ENCODE measurements around the gene MBOAT7. TPM values are rescaled to one million over a fixed set of nuclear protein-coding genes. Genes with fewer than 3 reads are reported as not detected.
"Not testable (repeated sequence)": the region's sequence is repeated elsewhere in the genome, so short reads cannot be mapped to it uniquely, and the experiment has no call there.

The MBOAT7 gene
- total and polyA plus RNA-seq, 2 donors, result 8.2 to 24.6 TPM

GRCh38 chr19:54172471-54173358 lies 16.7 kb downstream of the MBOAT7 start, which contains the start of gene TMC4:
Gene TMC4 (minus strand): TSS chr19:54173160. CDS start chr19:54173117, 43 bp downstream.
- Histone ChIP-seq H3K27ac (ENCODE audit: low read depth in 1 of 2, low read length in 1 of 2) (peak within 1 kb of the TSS in 1 of 2 donors; percentile 21), H3K4me1 (ENCODE audit: control insufficient read depth in 2 of 2, insufficient read depth in 2 of 2, low read length in 2 of 2) (peaks cover 0 to 3% of the 10 kb centered on the region in 2 donors), H3K36me3 (ENCODE audit: control insufficient read depth in 2 of 2, insufficient read depth in 2 of 2, low read length in 1 of 2) (peaks cover 0 to 3% of the 10 kb centered on the region in 2 donors), H3K4me3 (ENCODE audit: low read length in 2 of 2) (peak within 1 kb of the TSS in 1 of 2 donors; percentile 22), H3K9me3 (ENCODE audit: control insufficient read depth in 2 of 2, insufficient read depth in 1 of 2, low read length in 1 of 2) (no peaks in the 10 kb centered on the region), H3K27me3 (ENCODE audit: control insufficient read depth in 2 of 2, insufficient read depth in 1 of 2, low read length in 1 of 2) (peaks cover 0 to 6% of the 10 kb centered on the region in 2 donors)
- 32% methylated on average over 13 of the region's 13 CpGs for whole genome bisulfite sequencing
- no peak for DNase-seq (ENCODE audit: low read depth in 6 of 9, low spot score in 9 of 9)

- H3K27ac ChIP-seq (ENCODE audit: low read depth in 1 of 2, low read length in 1 of 2); H3K4me1 ChIP-seq (ENCODE audit: control insufficient read depth in 2 of 2, insufficient read depth in 2 of 2, low read length in 2 of 2); H3K36me3 ChIP-seq (ENCODE audit: control insufficient read depth in 2 of 2, insufficient read depth in 2 of 2, low read length in 1 of 2); H3K4me3 ChIP-seq (ENCODE audit: low read length in 2 of 2); DNase-seq (ENCODE audit: low read depth in 6 of 9, low spot score in 9 of 9); H3K27me3 ChIP-seq (ENCODE audit: control insufficient read depth in 2 of 2, insufficient read depth in 1 of 2, low read length in 1 of 2); H3K9me3 ChIP-seq (ENCODE audit: control insufficient read depth in 2 of 2, insufficient read depth in 1 of 2, low read length in 1 of 2): not testable (repeated sequence)
- WGBS, result 87% methylated on average over 17 of the region's 23 CpGs
These were observed 17.5 kb downstream of the MBOAT7 start for GRCh38 chr19:54171736-54172431.

GRCh38 chr19:54169149-54169740 lies 20.1 kb downstream of the MBOAT7 start:
- no peak overlapping the region for H3K27ac ChIP-seq (ENCODE audit: low read depth in 1 of 2, low read length in 1 of 2)
- DNase-seq (ENCODE audit: low read depth in 6 of 9, low spot score in 9 of 9), result no peak
- H3K4me3 ChIP-seq (ENCODE audit: low read length in 2 of 2), result no peak overlapping the region
- WGBS, result 96% methylated on average over 21 of the region's 21 CpGs
- H3K36me3 ChIP-seq (ENCODE audit: control insufficient read depth in 2 of 2, insufficient read depth in 2 of 2, low read length in 1 of 2), result no peaks in the 10 kb centered on the region
- peaks cover 2 to 23% of the 10 kb centered on the region in 2 donors for H3K27me3 ChIP-seq (ENCODE audit: control insufficient read depth in 2 of 2, insufficient read depth in 1 of 2, low read length in 1 of 2)
- H3K9me3 ChIP-seq (ENCODE audit: control insufficient read depth in 2 of 2, insufficient read depth in 1 of 2, low read length in 1 of 2), result peaks cover 0 to 14% of the 10 kb centered on the region in 2 donors
- peaks cover 0 to 3% of the 10 kb centered on the region in 2 donors for H3K4me1 ChIP-seq (ENCODE audit: control insufficient read depth in 2 of 2, insufficient read depth in 2 of 2, low read length in 2 of 2)

- Histone ChIP-seq H3K9me3 (ENCODE audit: control insufficient read depth in 2 of 2, insufficient read depth in 1 of 2, low read length in 1 of 2) (peaks cover 0 to 17% of the 10 kb centered on the region in 2 donors), H3K4me1 (ENCODE audit: control insufficient read depth in 2 of 2, insufficient read depth in 2 of 2, low read length in 2 of 2) (peaks cover 0 to 3% of the 10 kb centered on the region in 2 donors), H3K27ac (ENCODE audit: low read depth in 1 of 2, low read length in 1 of 2) (no peak overlapping the region), H3K27me3 (ENCODE audit: control insufficient read depth in 2 of 2, insufficient read depth in 1 of 2, low read length in 1 of 2) (peaks cover 2 to 32% of the 10 kb centered on the region in 2 donors), H3K36me3 (ENCODE audit: control insufficient read depth in 2 of 2, insufficient read depth in 2 of 2, low read length in 1 of 2) (no peaks in the 10 kb centered on the region), H3K4me3 (ENCODE audit: low read length in 2 of 2) (no peak overlapping the region)
- 33% methylated on average over 25 of the region's 25 CpGs for WGBS
- DNase-seq (ENCODE audit: low read depth in 6 of 9, low spot score in 9 of 9), result peak in 8 of 9 donors; percentile 64 to 92 (median 84)
These were observed 21.0 kb downstream of the MBOAT7 start for GRCh38 chr19:54168174-54168917.

GRCh38 chr19:54165222-54165621 lies 24.2 kb downstream of the MBOAT7 start:
- Histone ChIP-seq H3K4me1 (ENCODE audit: control insufficient read depth in 2 of 2, insufficient read depth in 2 of 2, low read length in 2 of 2) (peaks cover 12 to 28% of the 10 kb centered on the region in 2 donors), H3K36me3 (ENCODE audit: control insufficient read depth in 2 of 2, insufficient read depth in 2 of 2, low read length in 1 of 2) (no peaks in the 10 kb centered on the region), H3K4me3 (ENCODE audit: low read length in 2 of 2) (no peak overlapping the region), H3K27me3 (ENCODE audit: control insufficient read depth in 2 of 2, insufficient read depth in 1 of 2, low read length in 1 of 2) (peaks cover 6 to 41% of the 10 kb centered on the region in 2 donors), H3K27ac (ENCODE audit: low read depth in 1 of 2, low read length in 1 of 2) (no peak overlapping the region), H3K9me3 (ENCODE audit: control insufficient read depth in 2 of 2, insufficient read depth in 1 of 2, low read length in 1 of 2) (peaks cover 0 to 24% of the 10 kb centered on the region in 2 donors)
- DNase-seq (ENCODE audit: low read depth in 6 of 9, low spot score in 9 of 9), result no peak
- 96% methylated on average over 25 of the region's 25 CpGs for WGBS

GRCh38 chr19:54164369-54165068 lies 24.9 kb downstream of the MBOAT7 start:
- Histone ChIP-seq H3K9me3 (ENCODE audit: control insufficient read depth in 2 of 2, insufficient read depth in 1 of 2, low read length in 1 of 2) (peaks cover 0 to 24% of the 10 kb centered on the region in 2 donors), H3K36me3 (ENCODE audit: control insufficient read depth in 2 of 2, insufficient read depth in 2 of 2, low read length in 1 of 2) (no peaks in the 10 kb centered on the region), H3K4me1 (ENCODE audit: control insufficient read depth in 2 of 2, insufficient read depth in 2 of 2, low read length in 2 of 2) (peaks cover 12 to 31% of the 10 kb centered on the region in 2 donors), H3K4me3 (ENCODE audit: low read length in 2 of 2) (no peak overlapping the region), H3K27me3 (ENCODE audit: control insufficient read depth in 2 of 2, insufficient read depth in 1 of 2, low read length in 1 of 2) (peaks cover 6 to 41% of the 10 kb centered on the region in 2 donors), H3K27ac (ENCODE audit: low read depth in 1 of 2, low read length in 1 of 2) (no peak overlapping the region)
- no peak for DNase-seq (ENCODE audit: low read depth in 6 of 9, low spot score in 9 of 9)
- WGBS, result 16% methylated on average over 37 of the region's 37 CpGs

- WGBS, result 75% methylated on average over 14 of the region's 14 CpGs
- Histone ChIP-seq H3K27me3 (ENCODE audit: control insufficient read depth in 2 of 2, insufficient read depth in 1 of 2, low read length in 1 of 2) (peaks cover 6 to 41% of the 10 kb centered on the region in 2 donors), H3K4me1 (ENCODE audit: control insufficient read depth in 2 of 2, insufficient read depth in 2 of 2, low read length in 2 of 2) (peaks cover 20 to 41% of the 10 kb centered on the region in 2 donors), H3K27ac (ENCODE audit: low read depth in 1 of 2, low read length in 1 of 2) (peak overlapping the region in 1 of 2 donors; percentile 18), H3K4me3 (ENCODE audit: low read length in 2 of 2) (peak overlapping the region in 1 of 2 donors; percentile 22), H3K9me3 (ENCODE audit: control insufficient read depth in 2 of 2, insufficient read depth in 1 of 2, low read length in 1 of 2) (peaks cover 0 to 24% of the 10 kb centered on the region in 2 donors), H3K36me3 (ENCODE audit: control insufficient read depth in 2 of 2, insufficient read depth in 2 of 2, low read length in 1 of 2) (peaks cover 4 to 8% of the 10 kb centered on the region in 2 donors)
- no peak for DNase-seq (ENCODE audit: low read depth in 6 of 9, low spot score in 9 of 9)
These were observed 26.5 kb downstream of the MBOAT7 start for GRCh38 chr19:54162884-54163283.

- peaks cover 20 to 42% of the 10 kb centered on the region in 2 donors for H3K4me1 ChIP-seq (ENCODE audit: control insufficient read depth in 2 of 2, insufficient read depth in 2 of 2, low read length in 2 of 2)
- WGBS, result 4% methylated on average over 35 of the region's 35 CpGs
These were observed 27.1 kb downstream of the MBOAT7 start for GRCh38 chr19:54162241-54162805.

More at GRCh38 chr19:54162241-54162805, 27.1 kb downstream of the MBOAT7 start:
- peak in 5 of 9 donors; percentile 42 to 74 (median 59) for DNase-seq (ENCODE audit: low read depth in 6 of 9, low spot score in 9 of 9)
- Histone ChIP-seq H3K27me3 (ENCODE audit: control insufficient read depth in 2 of 2, insufficient read depth in 1 of 2, low read length in 1 of 2) (peaks cover 6 to 41% of the 10 kb centered on the region in 2 donors), H3K27ac (ENCODE audit: low read depth in 1 of 2, low read length in 1 of 2) (no peak overlapping the region), H3K4me3 (ENCODE audit: low read length in 2 of 2) (peak overlapping the region; percentile 22 to 44), H3K9me3 (ENCODE audit: control insufficient read depth in 2 of 2, insufficient read depth in 1 of 2, low read length in 1 of 2) (peaks cover 0 to 24% of the 10 kb centered on the region in 2 donors), H3K36me3 (ENCODE audit: control insufficient read depth in 2 of 2, insufficient read depth in 2 of 2, low read length in 1 of 2) (peaks cover 10 to 14% of the 10 kb centered on the region in 2 donors)
